NT2/D1 (cell line): ENCODE data around the gene SEC24C.

Experiments used
- YY1 ChIP-seq: IDR thresholded peaks from 2 replicates; pipeline ENCODE4 v1.6.1; 2011; ENCODE audit not compliant: insufficient read length, insufficient read depth
- ZNF274 ChIP-seq: IDR thresholded peaks from 2 replicates; pipeline ENCODE4 v1.6.1; 2011; ENCODE audit warnings: mild to moderate bottlenecking, low read depth, low read length

- TF ChIP-seq YY1 (no peak), ZNF274 (no peak)
Observed at GRCh38 chr10:73789659-73790055, 45.5 kb downstream of the SEC24C start.
